GM10266 (cell line): ENCODE results near the gene DCP2.

ENCODE experiments used
- DNase-seq: peaks from one replicate; pipeline ENCODE4 v3.0.0; 2012; ENCODE audit errors: extremely low spot score
- CTCF ChIP-seq: IDR thresholded peaks from 2 replicates; pipeline ENCODE4 v1.5.1; 2012; ENCODE audit warnings: mild to moderate bottlenecking, low read depth; ENCODE audit not compliant: control insufficient read depth, insufficient read depth; ENCODE audit errors: missing control alignments

Gene DCP2

GRCh38 chr5:113039229-113039933 lies 62.8 kb downstream of the DCP2 start:
- DNase-seq: no peak
- TF ChIP-seq CTCF: no peak

GRCh38 chr5:113039934-113040285 lies 63.3 kb downstream of the DCP2 start:
- no peak for TF ChIP-seq CTCF
- no peak for DNase-seq

- TF ChIP-seq CTCF: no peak
These were observed 64.2 kb downstream of the DCP2 start for GRCh38 chr5:113040672-113041260.

GRCh38 chr5:113042491-113043243 lies 66.1 kb downstream of the DCP2 start:
- DNase-seq: no peak
- TF ChIP-seq CTCF: no peak

More at GRCh38 chr5:113040672-113041260, 64.2 kb downstream of the DCP2 start:
- no peak for DNase-seq

- no peak for DNase-seq
- TF ChIP-seq CTCF: peak; percentile 30
These were observed 66.9 kb downstream of the DCP2 start for GRCh38 chr5:113043491-113043931.

GRCh38 chr5:113044776-113045465 lies 68.3 kb downstream of the DCP2 start:
- no peak for TF ChIP-seq CTCF

More at GRCh38 chr5:113044776-113045465, 68.3 kb downstream of the DCP2 start:
- no peak for DNase-seq
